GM12891 (cell line): ENCODE data around the gene RNU6-8.

Source experiments
- POLR2A ChIP-seq: IDR thresholded peaks from 2 replicates; pipeline ENCODE4 v1.6.1; 2011; ENCODE audit warnings: low read depth, low read length, control low read depth
- SPI1 ChIP-seq: IDR thresholded peaks from 2 replicates; pipeline ENCODE4 v1.6.1; 2011; ENCODE audit warnings: low read depth, low read length, control low read depth

- TF ChIP-seq POLR2A, result no peak
- TF ChIP-seq SPI1, result no peak
These were observed 874 bp upstream of the RNU6-8 start for GRCh38 chr14:32203928-32204357.
